Hypothalamus (tissue), 51 donors: ENCODE results near the gene DNAAF1.
"Not testable (repeated sequence)": the region's sequence is repeated elsewhere in the genome, so short reads cannot be mapped to it uniquely, and the experiment has no call there.

ENCODE experiments used
- DNase-seq, 51 donors: peaks; one replicate each; lab custom pipeline; 2025; lab: John Stamatoyannopoulos, UW

The DNAAF1 gene

GRCh38 chr16:84205123-84205522 lies 60.0 kb downstream of the DNAAF1 start:
- not testable (repeated sequence) for DNase-seq

- DNase-seq = no peak
Measured at GRCh38 chr16:84205976-84206691, 61.0 kb downstream of the DNAAF1 start.

- no peak for DNase-seq
Measured at GRCh38 chr16:84207251-84207650, 62.1 kb downstream of the DNAAF1 start.

GRCh38 chr16:84207879-84208278 lies 62.8 kb downstream of the DNAAF1 start:
- no peak for DNase-seq

GRCh38 chr16:84209989-84210388 lies 64.9 kb downstream of the DNAAF1 start:
- no peak for DNase-seq

- DNase-seq = no peak
Measured at GRCh38 chr16:84212154-84212553, 67.0 kb downstream of the DNAAF1 start.

GRCh38 chr16:84212631-84213030 lies 67.5 kb downstream of the DNAAF1 start:
- DNase-seq = no peak

- DNase-seq = no peak
Measured at GRCh38 chr16:84214451-84215066, 69.5 kb downstream of the DNAAF1 start.

- DNase-seq = no peak
Measured at GRCh38 chr16:84215531-84215930, 70.4 kb downstream of the DNAAF1 start.

GRCh38 chr16:84216144-84216543 lies 71.0 kb downstream of the DNAAF1 start:
- DNase-seq = not testable (repeated sequence)

- DNase-seq = no peak
Measured at GRCh38 chr16:84218176-84218823, 73.2 kb downstream of the DNAAF1 start.

- DNase-seq = no peak
Measured at GRCh38 chr16:84218956-84219355, 73.8 kb downstream of the DNAAF1 start.

GRCh38 chr16:84220851-84221250 lies 75.7 kb downstream of the DNAAF1 start:
- DNase-seq = peak in 1 of 51 donors; percentile 39

- DNase-seq = no peak
Measured at GRCh38 chr16:84223456-84223855, 78.3 kb downstream of the DNAAF1 start.

- no peak for DNase-seq
Measured at GRCh38 chr16:84224554-84224953, 79.4 kb downstream of the DNAAF1 start.

- no peak for DNase-seq
Measured at GRCh38 chr16:84225126-84225525, 80.0 kb downstream of the DNAAF1 start.

- no peak for DNase-seq
Measured at GRCh38 chr16:84225571-84225970, 80.5 kb downstream of the DNAAF1 start.

- DNase-seq = no peak
Measured at GRCh38 chr16:84226026-84226425, 80.9 kb downstream of the DNAAF1 start.
